ENCODE results near the gene BATF3.
"Not testable (repeated sequence)": the region's sequence is repeated elsewhere in the genome, so short reads cannot be mapped to it uniquely, and the experiment has no call there.

BATF3 gene, protein sequence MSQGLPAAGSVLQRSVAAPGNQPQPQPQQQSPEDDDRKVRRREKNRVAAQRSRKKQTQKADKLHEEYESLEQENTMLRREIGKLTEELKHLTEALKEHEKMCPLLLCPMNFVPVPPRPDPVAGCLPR

DNA sequence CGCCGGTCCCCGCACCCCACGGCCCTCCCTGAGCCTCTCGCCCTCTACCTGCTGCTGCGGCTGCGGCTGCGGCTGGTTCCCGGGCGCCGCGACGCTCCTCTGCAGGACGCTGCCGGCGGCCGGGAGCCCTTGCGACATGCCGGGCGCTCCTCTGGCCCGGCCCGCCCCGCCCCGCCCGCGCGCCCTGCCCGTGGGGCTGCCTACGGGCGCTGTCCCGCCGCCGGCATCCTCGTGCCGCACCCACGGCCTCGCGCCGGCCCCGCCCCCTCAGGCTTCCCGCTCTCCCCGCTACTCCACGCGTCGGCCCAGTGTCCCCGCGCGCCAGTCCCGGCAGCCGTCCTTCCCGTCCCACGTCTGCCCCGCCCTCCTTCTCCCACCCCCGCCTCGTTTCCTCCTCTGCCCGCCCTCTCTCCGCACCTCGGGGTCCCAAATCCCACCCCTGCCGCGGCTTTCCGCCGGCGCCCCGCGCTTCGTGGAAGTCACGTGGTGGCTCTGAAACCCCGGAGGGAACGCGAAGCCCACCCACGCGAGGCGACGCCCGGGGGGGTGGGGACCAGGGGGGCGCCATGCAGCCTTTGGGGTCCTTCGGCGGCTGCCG, at the start of gene BATF3:
Gene BATF3 (minus strand): TSS at position 216 of the 598 bp plus-strand sequence. CDS start 78 bp downstream, at position 138.
- DNase-seq (ENCODE audit: low read depth), result no peak

DNA sequence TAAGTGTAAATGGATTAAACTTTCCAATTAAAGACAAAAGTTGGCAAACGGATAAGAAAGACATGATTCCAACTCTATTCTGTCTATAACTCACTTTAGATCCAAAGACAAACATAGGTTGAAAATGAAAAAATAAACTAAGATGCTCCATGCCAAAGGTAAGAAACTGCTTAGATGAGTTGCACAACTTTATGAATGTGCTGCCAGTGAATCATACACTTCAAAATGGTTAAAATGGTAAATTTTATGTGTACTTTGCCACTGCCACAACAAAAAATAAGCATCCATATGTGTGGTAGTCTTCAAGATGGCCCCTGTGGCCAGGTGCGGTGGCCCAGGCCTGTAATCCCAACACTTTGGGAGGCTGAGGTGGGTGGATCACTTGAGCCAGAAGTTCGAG, 46.9 kb upstream of the BATF3 start:
- peak; percentile 21 for DNase-seq (ENCODE audit: low read depth)

DNA sequence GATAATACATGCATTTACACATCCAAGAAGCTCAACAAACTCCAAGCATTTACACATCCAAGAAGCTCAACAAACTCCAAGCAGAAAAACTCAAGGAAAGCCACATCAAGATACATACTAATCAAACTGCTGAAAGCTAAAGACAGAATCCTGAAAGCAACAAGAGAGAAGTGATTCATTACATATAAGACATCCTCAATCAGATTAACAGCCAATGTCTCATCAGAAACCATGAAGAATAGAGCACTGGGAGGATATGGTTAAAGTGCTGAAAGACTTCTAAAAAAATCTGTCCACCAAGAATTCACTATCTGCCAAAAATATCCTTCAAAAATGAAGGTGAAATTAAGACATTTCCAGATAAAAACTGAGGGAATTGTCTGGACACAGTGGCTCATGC, 45.7 kb upstream of the BATF3 start:
- no peak for DNase-seq (ENCODE audit: low read depth)

DNA sequence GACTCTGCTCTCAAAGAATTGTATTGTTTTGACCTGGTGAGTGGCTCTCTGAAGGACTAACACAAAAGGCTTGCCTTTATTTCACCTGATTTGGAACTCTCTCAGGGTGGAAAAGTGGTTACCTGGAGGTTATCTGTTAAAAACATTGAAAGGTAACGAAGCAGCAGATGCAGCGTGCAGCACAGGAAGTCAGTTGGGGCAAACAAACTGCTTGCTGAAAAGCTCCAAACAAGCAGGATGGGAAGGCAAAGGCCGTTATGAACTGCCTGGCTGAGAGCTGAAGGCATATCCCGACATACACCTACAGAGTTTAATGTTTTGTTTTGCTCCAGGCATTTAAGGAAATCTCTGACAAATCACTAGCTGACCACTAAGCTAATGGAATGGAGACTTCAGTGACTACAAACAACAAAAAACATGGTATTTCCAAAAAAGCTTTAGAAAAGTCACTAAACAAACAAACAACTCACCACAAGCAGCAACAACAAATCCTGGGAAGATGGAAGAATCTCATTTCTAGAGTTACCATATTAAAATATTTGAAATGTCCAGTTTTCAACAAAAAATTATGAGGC, 44.3 kb upstream of the BATF3 start:
- no peak for DNase-seq (ENCODE audit: low read depth)

DNA sequence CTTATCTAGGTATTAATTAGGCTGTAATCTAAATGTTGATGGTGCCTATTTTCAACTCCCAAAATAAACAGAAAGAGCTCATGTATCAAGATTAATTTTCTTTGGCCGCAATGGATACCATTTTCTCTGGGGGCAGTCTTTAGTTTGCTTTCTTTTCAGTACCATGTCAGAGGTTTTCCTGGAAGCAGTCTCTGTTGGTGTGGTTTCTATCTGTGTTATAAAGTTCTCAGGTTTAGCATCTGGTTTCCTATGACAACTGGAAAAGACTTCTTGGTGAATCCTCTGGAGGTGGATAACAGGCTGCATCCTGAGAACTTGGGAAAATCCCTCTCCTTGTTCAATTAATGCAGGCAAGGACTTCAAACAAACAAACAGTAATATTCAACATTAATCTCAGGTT, 38.7 kb upstream of the BATF3 start:
- DNase-seq (ENCODE audit: low read depth), result peak; percentile 39

DNA sequence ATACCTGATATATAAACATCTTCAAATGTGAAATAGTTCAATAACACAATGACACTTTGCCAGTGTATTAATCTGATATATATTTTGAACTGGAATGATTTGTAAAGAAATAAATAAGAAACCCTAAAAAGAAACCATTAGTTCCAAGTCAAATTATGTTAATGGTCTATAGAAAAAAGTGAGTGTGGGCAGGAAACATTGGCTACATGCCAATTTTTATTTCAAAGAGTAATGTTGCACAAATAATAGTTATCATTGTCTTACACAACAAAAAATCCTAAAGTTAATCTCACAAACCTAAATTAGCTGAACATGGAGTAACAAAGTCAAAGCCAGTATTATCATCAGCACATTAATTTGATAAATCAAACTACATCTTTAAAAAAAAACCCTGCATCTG, 37.9 kb upstream of the BATF3 start:
- no peak for DNase-seq (ENCODE audit: low read depth)

DNA sequence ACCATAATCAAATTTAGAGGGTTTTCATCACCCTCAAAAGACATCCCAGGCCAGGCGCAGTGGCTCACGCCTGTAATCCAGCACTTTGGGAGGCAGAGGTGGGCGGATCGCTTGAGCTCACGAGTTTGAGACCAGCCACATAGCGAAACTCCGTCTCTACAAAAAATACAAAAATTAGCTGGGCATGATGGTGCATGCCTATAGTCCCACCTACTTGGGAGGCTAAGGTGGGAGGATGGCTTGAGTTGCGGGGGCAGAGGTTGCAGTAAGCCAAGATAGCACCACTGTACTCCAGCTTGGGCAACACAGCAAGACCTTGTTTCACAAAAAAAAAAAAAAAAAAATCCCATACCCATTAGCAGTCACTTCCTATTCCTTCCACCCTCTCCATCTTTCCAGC, 33.5 kb upstream of the BATF3 start:
- no peak for DNase-seq (ENCODE audit: low read depth)

DNA sequence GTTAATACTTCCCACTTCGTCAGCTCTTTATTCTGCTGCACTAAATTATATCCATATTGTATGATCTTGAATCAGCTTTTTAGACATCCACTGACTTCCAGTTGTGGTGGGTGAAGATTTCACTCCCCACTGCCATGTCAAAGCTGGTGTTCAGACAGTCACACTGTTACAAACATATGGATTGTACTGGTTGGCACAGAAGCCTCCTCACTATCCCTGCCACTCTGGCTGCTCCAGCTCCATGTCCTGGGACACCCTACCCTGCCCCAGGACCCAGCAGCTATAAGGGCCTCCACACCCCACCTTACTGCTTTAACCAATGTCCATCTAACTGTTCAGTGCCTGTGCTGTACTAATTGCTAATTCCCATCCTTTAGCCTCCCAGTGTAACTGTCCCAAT, 32.0 kb upstream of the BATF3 start:
- DNase-seq (ENCODE audit: low read depth), result no peak

DNA sequence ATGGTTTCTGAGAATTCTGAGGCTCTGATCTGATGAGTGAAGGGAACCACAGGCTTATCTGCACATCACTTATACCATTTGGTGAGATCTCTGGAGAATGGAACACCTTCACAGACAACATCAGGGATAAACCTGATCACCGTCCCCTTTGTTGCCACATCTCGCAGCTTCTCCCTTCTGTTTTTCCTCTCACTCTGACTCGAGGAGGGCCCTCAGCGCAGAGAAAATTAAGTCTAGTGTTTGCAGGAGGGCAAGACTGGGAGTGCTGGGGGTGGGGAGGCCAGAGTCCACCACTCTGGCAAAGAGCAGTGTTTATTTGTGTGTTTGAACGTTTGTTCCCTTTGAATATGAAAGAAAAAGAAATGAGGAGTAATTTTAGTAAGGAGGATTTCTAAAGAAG, 29.0 kb upstream of the BATF3 start:
- no peak for DNase-seq (ENCODE audit: low read depth)

DNA sequence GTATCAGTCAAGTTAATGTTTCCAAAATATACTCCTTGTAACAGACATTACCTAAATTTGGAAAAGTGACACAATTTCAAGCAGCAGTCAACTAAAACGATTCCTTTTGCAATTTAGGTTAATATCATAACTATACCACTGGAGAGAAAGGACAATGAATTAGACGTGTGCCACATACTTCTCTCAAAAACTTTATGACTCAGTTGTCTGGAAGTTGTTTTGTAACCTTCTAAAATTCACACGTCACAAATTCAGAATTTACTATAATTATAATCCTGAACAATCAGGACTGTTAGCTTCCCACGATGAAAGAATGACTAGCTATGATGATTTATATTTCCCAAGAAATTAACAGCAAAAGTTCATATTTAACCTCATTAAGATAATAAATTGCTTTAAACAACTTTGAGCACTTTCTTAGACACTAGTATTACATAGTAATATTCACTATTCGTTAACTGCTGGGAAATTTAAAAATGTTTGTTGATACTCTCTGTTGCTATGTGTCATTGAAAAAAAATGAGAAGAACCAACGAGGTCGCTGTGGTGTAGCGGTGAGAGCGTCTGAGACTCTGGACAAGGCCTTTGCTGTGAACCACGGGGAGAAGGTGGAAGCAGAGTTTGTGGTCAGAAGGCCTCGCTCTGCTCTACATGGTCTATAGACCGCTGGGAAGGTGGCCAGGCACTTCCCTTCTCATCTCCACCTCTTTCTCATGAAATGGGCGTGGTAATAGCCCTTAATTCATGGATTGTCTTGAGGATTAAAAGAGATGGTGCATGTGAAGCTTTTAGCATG, 27.9 kb upstream of the BATF3 start:
- DNase-seq (ENCODE audit: low read depth), result peak; percentile 77

DNA sequence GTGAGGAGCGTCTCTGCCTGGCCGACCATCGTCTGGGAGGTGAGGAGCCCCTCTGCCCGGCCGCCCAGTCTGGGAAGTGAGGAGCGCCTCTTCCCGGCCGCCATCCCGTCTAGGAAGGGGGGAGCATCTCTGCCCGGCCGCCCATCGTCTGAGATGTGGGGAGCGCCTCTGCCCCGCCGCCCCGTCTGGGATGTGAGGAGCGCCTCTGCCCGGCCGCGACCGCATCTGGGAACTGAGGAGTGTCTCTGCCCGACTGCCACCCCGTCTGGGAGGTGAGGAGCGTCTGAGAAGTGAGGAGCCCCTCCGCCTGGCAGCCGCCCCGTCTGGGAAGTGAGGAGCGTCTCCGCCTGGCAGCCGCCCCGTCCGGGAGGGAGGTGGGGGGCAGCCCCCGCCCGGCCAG, 25.0 kb upstream of the BATF3 start:
- not testable (repeated sequence) for DNase-seq (ENCODE audit: low read depth)

DNA sequence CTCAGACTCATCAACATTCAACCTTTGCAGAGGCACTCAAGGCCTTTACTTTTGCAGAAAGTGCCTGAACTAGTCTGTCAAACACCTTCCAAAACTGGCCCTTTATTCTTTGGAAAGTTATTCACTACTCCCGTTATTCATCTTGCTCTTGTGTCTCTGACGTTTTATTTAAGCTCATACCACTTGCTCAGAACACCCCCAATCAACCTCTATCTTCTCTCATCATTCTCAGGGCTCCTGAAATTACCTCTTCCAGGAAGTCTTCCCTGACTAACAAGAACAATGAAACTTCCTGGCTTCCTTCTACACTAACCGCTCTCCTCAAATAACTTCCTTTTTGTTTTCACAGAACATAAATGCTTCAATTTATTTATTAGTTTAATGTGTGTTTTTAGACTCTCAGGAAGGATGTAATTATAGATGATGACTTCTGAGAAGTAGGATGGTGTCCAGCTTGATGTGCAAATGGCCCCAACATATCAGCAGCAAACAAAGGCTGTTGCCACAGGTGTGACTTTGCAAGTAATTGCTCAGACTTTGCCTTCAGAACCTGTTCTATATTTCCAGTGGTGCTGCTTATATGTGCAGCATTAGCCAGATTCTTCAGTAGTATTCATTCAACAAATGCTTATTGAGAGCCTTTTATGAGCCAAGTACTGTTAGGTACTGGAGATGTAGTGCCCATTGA, 22.8 kb upstream of the BATF3 start:
- DNase-seq (ENCODE audit: low read depth), result no peak

DNA sequence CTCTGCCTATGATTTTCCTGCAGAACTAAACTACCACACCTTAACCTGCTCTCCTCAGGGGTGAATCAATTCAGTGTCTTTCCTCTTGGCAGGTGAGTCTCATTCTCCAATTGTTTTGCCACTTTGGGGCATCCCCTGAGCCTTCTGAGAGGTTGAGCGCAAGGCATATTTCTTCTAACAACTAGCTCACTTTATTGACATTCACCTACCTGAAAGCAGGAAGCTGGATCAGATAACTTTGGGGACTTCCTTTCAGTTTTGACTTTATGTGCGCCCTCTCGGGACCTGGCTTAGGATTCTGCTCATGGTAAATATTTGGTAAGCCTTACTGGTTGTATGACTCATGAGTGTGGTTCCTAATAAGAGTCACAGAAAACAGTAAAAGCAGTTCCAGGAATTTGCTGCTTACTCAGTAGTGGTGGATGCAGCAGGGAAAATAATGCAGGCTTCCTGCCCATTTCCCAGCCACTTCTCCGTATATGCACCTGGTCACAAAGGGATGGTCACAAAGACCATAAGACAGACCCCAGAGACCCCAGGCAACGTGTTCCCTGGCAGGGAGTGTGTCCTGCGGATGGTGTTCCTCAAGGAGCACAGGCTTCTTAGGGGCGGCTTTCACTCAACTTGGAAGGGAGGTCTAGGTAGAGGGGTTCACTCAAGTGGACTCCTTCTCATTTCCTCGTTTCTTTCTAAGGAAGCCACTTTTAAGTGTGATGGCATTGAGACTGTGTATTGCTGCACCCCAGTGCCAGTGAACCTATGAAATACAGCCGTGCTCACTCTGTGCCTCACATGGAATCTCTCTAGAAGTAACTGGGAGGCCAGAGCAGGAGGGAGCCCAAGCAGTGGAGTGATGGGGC, 22.0 kb upstream of the BATF3 start:
- peak; percentile 71 for DNase-seq (ENCODE audit: low read depth)

DNA sequence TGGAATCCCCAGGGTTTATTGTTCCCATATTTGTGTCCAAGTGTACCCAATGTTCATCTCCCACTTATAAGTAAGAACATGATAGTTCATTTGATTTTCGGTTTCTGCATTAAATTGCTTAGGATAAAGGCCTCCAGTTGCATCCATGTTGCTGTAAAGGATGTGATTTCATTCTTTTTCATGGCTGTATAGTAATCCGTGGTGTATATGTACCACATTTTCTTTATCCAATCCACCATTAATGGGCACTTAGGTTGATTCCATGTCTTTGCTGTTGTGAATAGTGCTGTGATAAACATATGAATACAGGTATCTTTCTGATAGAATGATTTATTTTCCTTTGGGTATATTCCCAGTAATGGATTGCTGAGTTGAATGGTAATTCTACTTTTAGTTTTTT, 20.0 kb upstream of the BATF3 start:
- DNase-seq (ENCODE audit: low read depth), result no peak

DNA sequence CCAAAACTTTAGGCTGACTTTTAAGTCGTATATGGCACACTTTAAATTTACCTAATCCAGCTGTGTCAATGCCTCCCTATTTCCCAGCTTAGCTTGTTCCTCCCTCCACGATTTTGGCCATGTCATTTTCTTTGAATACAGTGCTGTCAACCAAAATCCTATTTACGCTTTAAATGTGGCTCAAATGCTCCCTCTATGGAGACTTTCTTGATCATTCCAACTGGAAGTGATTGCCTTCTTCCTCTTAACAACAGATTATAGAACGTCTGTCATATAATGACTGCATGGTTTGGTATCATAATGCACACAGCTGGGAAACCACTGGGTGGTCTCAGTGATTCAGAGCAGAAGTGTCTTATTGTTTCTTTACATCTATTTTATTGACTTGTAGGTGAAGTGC, 18.9 kb upstream of the BATF3 start:
- no peak for DNase-seq (ENCODE audit: low read depth)

DNA sequence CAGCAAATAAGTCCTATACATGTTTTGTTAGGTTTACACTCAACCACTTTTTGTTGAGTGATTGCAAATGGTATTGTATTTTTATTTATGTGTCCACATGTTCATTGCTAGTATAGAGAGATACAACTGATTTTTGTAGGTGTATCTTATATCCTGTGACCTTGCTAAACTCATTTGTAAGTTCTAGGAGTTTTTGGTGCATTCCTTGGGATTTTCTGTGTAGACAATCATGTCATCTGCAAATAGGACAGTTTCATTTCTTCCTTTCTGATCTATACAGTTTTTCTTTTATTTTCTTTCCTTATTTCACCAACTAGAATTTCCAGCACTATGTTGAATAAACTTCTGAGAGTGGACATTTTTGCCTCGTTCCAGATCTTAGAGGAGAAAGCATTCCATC, 16.5 kb upstream of the BATF3 start:
- DNase-seq (ENCODE audit: low read depth), result no peak

DNA sequence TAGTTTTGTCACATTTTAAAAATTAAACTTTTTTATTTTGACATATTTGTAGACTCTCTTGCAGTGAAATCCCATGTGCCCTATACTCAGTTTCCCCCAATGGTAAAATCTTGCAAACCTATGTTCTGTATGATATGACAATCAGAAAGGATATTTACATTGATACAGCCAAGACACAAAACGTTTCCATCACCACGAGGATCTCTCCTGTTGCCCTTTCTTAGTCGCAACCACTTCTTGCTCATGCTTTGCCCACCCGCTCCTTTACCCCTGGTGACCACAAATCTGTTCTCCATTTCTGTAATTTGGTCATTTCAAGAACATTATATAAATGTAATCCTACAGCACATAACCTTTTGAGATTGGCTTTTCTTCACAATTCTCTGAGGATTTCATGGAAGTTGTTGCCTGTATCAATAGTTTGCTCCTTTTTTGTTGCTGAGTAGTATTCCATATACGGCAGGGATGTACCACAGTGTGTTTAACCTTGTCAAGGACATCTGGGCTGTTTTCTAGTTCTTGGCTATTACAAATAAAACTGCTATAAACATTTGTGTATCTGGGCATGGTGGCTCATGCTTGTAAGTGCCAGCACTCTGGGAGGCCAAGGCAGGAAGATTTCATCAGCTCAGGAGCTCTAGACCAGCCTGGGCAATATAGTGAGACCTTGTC, 14.0 kb upstream of the BATF3 start:
- DNase-seq (ENCODE audit: low read depth), result no peak

DNA sequence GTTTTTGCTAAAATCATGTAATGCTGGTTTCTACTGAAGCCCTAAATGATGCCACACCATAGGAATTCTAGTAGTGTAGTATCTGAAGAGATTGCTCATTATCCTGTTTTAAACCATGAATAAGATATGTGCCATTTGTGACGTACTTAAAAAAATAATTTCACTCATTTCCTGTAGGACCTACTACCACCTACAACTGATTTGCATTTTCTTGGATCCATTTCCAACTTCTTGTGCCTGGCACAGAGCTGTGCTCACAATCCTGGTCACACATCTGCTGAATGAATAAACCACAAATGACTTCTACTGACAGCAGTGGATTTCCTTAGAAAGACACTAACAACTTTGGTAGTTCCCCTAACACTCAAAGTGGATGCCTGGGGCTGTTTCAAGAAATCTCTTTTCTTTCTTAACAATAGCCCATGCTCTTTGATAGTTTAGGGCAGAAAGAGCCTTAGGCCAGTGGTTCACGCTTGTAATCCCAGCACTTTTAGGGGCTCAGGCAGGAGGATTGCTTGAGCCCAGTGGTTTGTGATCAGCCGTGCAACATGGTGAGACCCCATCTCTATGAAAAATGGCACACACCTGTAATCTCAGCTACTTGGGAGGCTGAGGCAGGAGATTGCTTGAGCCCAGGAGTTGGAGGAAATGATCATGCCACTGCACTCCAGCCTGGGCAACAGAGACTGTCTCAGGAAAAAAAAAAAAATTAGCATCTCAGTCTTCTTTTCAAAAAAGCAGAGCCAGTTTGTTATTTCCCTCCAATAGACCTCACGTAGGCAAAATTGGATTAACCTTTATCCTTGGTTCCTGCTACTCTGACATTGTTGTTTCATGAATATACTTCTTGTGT, 13.0 kb upstream of the BATF3 start:
- peak; percentile 61 for DNase-seq (ENCODE audit: low read depth)

DNA sequence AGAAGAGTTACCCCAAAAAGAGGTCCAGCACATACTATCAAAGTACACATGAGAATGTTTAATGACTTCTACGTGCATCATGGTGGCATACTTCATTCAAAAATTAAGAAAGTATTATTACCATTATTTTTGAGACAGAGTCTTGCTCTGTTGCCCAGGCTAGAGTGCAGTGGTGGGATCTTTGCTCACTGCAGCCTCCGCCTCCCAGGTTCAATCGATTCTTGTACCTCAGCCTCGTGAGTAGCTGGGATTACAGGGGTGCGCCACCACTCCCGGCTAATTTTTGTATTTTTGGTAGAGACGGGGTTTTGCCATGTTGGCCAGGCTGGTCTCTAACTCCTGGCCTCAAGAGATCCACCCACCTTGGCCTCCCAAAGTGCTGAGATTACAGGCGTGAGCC, 12.3 kb upstream of the BATF3 start:
- DNase-seq (ENCODE audit: low read depth), result not testable (repeated sequence)

DNA sequence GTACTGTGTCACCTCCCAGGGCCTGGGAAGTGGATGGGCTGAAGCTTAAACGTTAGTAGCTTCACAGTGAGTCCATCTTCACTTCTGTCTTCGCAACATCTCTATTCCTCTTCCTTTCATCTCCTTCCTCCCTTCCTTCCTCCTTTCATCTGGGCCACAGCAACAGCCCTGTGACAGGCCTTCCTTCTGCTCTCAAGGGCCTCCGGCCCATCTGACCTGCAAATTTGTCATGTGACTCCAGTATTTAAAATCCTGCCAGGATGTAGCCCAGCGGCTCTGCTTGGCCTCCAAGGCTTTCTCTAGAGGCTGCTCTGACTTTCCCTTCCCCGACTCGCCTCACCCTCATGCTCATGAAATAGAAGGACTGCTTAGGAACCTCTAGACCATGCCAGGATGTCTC, 10.9 kb upstream of the BATF3 start:
- DNase-seq (ENCODE audit: low read depth), result no peak

Data from iris pigment epithelial cell (primary cell).